ENCODE results near the gene GPR4.

GRCh38 chr19:45608948-45609347 is 6.9 kb upstream of the GPR4 start:
- TF ChIP-seq CTCF (conservative IDR thresholded peaks at IDR 0.05; ENCODE audit: low read length) (no peak), EZH2phosphoT487 (IDR thresholded peaks at IDR 0.05; ENCODE audit: borderline replicate concordance) (no peak)

Measured in Loucy (cell line).